ENCODE measurements around the gene SPATA4.

SPATA4 gene

DNA sequence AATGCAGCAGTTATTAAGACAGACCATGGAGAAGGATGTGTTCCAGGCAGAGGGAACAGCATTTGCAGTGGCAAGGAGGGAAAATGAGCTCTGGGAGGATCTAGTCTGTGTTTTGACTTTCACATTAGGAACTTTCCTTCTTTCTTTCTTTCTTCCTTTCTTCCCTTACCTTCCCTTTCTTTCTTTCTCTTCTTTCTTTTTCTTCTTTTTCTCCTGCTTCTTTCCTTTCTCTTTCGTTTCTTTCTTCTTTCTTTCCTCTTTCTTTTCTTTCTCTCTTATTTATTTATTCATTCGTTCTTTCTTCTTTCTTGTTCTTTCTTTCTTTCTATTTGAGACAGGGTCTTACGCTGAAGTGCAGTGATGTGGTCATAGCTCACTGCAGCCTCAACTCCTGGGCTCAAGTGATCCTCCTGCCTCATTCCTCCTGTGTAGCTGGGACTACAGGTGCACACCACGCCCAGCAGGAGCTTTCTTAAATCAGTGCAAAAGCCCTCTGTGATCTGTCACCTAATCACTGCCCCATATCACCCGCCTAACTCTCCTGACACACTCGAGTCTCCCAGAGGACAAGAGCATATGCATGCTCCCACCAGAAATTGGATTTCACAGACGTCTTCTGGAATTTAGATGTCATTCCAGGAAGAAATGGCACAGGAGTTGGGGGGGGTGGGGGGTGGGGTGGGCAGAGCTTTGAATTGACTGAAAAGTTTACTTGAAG, 15.4 kb upstream of the SPATA4 start:
- TF ChIP-seq CREB1 (IDR thresholded peaks at IDR 0.05; ENCODE audit: low read depth) (no peak), FOXM1 (IDR thresholded peaks at IDR 0.05; ENCODE audit: borderline replicate concordance, low read depth) (no peak), YY1 (IDR thresholded peaks at IDR 0.05; ENCODE audit: low read depth) (no peak), EP300 (IDR thresholded peaks at IDR 0.05; ENCODE audit: borderline replicate concordance) (no peak), TEAD4 (IDR thresholded peaks at IDR 0.05) (no peak), TCF12 (IDR thresholded peaks at IDR 0.05; ENCODE audit: low read depth) (no peak)

DNA sequence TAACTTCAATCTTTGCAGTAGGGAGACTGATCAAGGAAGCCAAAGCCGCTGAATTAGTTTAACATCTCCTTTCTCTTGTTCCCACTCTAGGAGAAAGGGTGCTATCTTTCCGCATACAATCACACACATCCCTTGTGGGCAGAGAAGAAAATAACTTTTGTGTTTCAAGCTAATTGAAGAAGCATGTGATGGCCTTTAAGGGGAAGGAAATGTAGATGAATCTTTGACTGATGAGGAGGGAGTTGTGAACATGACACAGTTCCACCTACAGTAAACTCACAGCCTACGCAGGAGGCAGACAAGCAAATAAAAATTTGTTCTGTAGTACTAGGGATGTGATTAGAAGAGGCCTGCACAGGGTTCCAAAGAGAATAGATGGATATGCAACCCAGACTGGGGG, 14.7 kb upstream of the SPATA4 start:
- TF ChIP-seq NFIC (IDR thresholded peaks at IDR 0.05) (no peak), EP300 (IDR thresholded peaks at IDR 0.05; ENCODE audit: borderline replicate concordance) (no peak), FOXM1 (IDR thresholded peaks at IDR 0.05; ENCODE audit: borderline replicate concordance, low read depth) (no peak), TEAD4 (IDR thresholded peaks at IDR 0.05) (no peak), EGR1 (IDR thresholded peaks at IDR 0.05) (no peak), TCF12 (IDR thresholded peaks at IDR 0.05; ENCODE audit: low read depth) (no peak)
- TF ChIP-seq, protein P1, sequence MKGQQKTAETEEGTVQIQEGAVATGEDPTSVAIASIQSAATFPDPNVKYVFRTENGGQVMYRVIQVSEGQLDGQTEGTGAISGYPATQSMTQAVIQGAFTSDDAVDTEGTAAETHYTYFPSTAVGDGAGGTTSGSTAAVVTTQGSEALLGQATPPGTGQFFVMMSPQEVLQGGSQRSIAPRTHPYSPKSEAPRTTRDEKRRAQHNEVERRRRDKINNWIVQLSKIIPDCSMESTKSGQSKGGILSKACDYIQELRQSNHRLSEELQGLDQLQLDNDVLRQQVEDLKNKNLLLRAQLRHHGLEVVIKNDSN (IDR thresholded peaks at IDR 0.05), result no peak
- TF ChIP-seq, protein P2, sequence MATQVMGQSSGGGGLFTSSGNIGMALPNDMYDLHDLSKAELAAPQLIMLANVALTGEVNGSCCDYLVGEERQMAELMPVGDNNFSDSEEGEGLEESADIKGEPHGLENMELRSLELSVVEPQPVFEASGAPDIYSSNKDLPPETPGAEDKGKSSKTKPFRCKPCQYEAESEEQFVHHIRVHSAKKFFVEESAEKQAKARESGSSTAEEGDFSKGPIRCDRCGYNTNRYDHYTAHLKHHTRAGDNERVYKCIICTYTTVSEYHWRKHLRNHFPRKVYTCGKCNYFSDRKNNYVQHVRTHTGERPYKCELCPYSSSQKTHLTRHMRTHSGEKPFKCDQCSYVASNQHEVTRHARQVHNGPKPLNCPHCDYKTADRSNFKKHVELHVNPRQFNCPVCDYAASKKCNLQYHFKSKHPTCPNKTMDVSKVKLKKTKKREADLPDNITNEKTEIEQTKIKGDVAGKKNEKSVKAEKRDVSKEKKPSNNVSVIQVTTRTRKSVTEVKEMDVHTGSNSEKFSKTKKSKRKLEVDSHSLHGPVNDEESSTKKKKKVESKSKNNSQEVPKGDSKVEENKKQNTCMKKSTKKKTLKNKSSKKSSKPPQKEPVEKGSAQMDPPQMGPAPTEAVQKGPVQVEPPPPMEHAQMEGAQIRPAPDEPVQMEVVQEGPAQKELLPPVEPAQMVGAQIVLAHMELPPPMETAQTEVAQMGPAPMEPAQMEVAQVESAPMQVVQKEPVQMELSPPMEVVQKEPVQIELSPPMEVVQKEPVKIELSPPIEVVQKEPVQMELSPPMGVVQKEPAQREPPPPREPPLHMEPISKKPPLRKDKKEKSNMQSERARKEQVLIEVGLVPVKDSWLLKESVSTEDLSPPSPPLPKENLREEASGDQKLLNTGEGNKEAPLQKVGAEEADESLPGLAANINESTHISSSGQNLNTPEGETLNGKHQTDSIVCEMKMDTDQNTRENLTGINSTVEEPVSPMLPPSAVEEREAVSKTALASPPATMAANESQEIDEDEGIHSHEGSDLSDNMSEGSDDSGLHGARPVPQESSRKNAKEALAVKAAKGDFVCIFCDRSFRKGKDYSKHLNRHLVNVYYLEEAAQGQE (IDR thresholded peaks at IDR 0.05; ENCODE audit: low read depth), result no peak

DNA sequence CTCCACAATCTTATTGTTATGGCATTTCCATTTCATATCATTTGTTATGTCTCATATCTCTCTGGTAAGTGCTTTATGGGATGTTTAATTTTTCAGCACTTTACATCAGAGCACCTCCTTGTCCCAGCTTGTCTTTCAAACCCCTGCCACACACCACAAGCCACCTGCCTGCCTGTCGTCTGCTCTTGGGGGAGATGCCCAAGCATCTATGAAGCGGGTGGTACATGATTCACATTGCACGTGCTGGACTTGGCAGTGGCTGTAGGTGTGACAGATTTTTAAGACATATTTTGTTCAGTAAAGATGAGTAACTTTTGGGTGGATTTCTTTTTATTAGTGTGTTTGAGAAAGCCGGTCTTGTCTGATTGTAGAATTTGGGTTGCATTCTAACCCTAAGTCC, 14.2 kb upstream of the SPATA4 start:
- no peak for TF ChIP-seq CEBPB (IDR thresholded peaks at IDR 0.05)
- TF ChIP-seq NFIC (IDR thresholded peaks at IDR 0.05), result no peak
- TF ChIP-seq, protein P1 (IDR thresholded peaks at IDR 0.05), result no peak
- TF ChIP-seq, protein P3, sequence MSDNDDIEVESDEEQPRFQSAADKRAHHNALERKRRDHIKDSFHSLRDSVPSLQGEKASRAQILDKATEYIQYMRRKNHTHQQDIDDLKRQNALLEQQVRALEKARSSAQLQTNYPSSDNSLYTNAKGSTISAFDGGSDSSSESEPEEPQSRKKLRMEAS (IDR thresholded peaks at IDR 0.05), result no peak
- TF ChIP-seq FOXM1 (IDR thresholded peaks at IDR 0.05; ENCODE audit: borderline replicate concordance, low read depth), result no peak
- no peak for TF ChIP-seq TCF12 (IDR thresholded peaks at IDR 0.05; ENCODE audit: low read depth)
- no peak for TF ChIP-seq TAF1 (IDR thresholded peaks at IDR 0.05; ENCODE audit: low read depth)
- TF ChIP-seq ZBTB7A (IDR thresholded peaks at IDR 0.05; ENCODE audit: low read depth), result no peak
- TF ChIP-seq RAD21 (IDR thresholded peaks at IDR 0.05; ENCODE audit: low read depth), result no peak
- TF ChIP-seq, protein P2 (IDR thresholded peaks at IDR 0.05; ENCODE audit: low read depth), result no peak
- no peak for TF ChIP-seq EGR1 (IDR thresholded peaks at IDR 0.05)
- TF ChIP-seq TEAD4 (IDR thresholded peaks at IDR 0.05), result no peak
- no peak for TF ChIP-seq CREB1 (IDR thresholded peaks at IDR 0.05; ENCODE audit: low read depth)
- no peak for TF ChIP-seq EP300 (IDR thresholded peaks at IDR 0.05; ENCODE audit: borderline replicate concordance)
- TF ChIP-seq YY1 (IDR thresholded peaks at IDR 0.05; ENCODE audit: low read depth), result no peak

DNA sequence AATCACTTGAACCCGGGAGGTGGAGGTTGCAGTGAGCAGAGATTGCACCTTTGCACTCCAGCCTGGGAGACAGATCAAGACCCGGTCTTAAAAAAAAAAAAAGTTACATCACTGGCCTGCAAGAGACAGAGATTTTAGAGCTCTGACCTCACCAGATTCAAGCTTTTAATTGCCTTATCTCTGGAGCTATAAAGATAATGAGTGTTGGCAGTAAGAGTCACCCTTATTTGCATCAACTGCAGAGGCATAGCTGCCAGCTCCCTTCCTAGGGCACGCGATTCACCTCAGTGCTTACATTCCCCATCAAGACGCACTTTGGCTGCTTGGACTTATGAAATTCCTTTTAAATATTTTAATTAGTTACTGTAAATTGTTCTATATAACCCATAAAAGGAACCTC, 12.5 kb upstream of the SPATA4 start:
- no peak for TF ChIP-seq TEAD4 (IDR thresholded peaks at IDR 0.05)
- TF ChIP-seq, protein P1 (IDR thresholded peaks at IDR 0.05), result no peak
- TF ChIP-seq, protein P2 (IDR thresholded peaks at IDR 0.05; ENCODE audit: low read depth), result no peak
- TF ChIP-seq TCF12 (IDR thresholded peaks at IDR 0.05; ENCODE audit: low read depth), result no peak
- TF ChIP-seq, protein P3 (IDR thresholded peaks at IDR 0.05), result no peak
- no peak for TF ChIP-seq CEBPB (IDR thresholded peaks at IDR 0.05)
- TF ChIP-seq ZBTB7A (IDR thresholded peaks at IDR 0.05; ENCODE audit: low read depth), result no peak
- TF ChIP-seq TAF1 (IDR thresholded peaks at IDR 0.05; ENCODE audit: low read depth), result no peak
- no peak for TF ChIP-seq FOXM1 (IDR thresholded peaks at IDR 0.05; ENCODE audit: borderline replicate concordance, low read depth)
- no peak for TF ChIP-seq EGR1 (IDR thresholded peaks at IDR 0.05)
- no peak for TF ChIP-seq NFIC (IDR thresholded peaks at IDR 0.05)
